H1 (cell line): ENCODE results near the gene CDK7. TPM values are rescaled to one million over a fixed set of nuclear protein-coding genes. Genes with fewer than 3 reads are reported as not detected.

Source experiments
- CTCF ChIA-PET: fragments of 300-600 bp; sonication (Branson Sonifier 250); formaldehyde crosslinking; loops from one replicate; lab custom pipeline; 2021; ENCODE audit not compliant: partially characterized antibody; lab: Charles Lee
- POLR2A ChIA-PET: fragments of 300-600 bp; sonication (Branson Sonifier 250); formaldehyde crosslinking; loops from one replicate; lab custom pipeline; 2021; ENCODE audit warnings: inconsistent platforms; ENCODE audit not compliant: partially characterized antibody; lab: Charles Lee
- DNase-seq, 2 experiments: peaks; one replicate each; pipeline versions ENCODE4 v3.0.0 to v3.0.0-alpha.2; 2010 to 2022; ENCODE audit warnings: low spot score in 2 of 2, low read depth in 1 of 2, mixed read lengths in 1 of 2
- FAIRE-seq: peaks from 2 replicates; lab custom pipeline; 2011; peaks lifted over from hg19 to GRCh38; lab: Jason Lieb, UNC
- H2AFZ ChIP-seq: 2 replicates; pipeline ENCODE4 v1.8.1; 2012; ENCODE audit warnings: low read length, inconsistent platforms
- H2AK5ac ChIP-seq: 2 replicates; pipeline ENCODE4 v1.6.1; 2013; ENCODE audit warnings: low read depth, low read length
- H2BK120ac ChIP-seq: replicated peaks from 2 replicates; pipeline ENCODE3; 2013; ENCODE audit warnings: low read depth, low read length, inconsistent platforms
- H2BK12ac ChIP-seq: 2 replicates; pipeline ENCODE4 v1.6.1; 2013; ENCODE audit warnings: low read depth, low read length
- H2BK15ac ChIP-seq: 2 replicates; pipeline ENCODE4 v1.6.1; 2013; ENCODE audit warnings: low read length
- H2BK20ac ChIP-seq: 2 replicates; pipeline ENCODE4 v1.6.1; 2013; ENCODE audit warnings: low read length
- H2BK5ac ChIP-seq: 2 replicates; pipeline ENCODE4 v1.6.1; 2013; ENCODE audit warnings: low read depth, low read length
- H3K14ac ChIP-seq: 2 replicates; pipeline ENCODE4 v1.6.1; 2013; ENCODE audit warnings: inconsistent platforms; ENCODE audit not compliant: insufficient read length
- H3K18ac ChIP-seq: 2 replicates; pipeline ENCODE4 v1.6.1; 2013; ENCODE audit warnings: low read length; ENCODE audit errors: extremely low read depth
- H3K23ac ChIP-seq: 2 replicates; pipeline ENCODE4 v1.6.1; 2013; ENCODE audit warnings: inconsistent platforms; ENCODE audit not compliant: insufficient read length
- H3K23me2 ChIP-seq: 2 replicates; pipeline ENCODE4 v1.6.1; 2013; ENCODE audit warnings: low read depth, low read length
- H3K27ac ChIP-seq: 2 replicates; pipeline ENCODE4 v1.6.1; 2011; ENCODE audit warnings: low read depth, low read length, inconsistent platforms
- H3K27me3 ChIP-seq, 4 experiments: replicated peaks in 1 of 4; 1 replicate in 1 of 4; 2 replicates in 3 of 4; pipeline versions ENCODE4 v1.6.1 to v1.8.1; 2011 to 2013; ENCODE audit warnings: low read length in 3 of 4, mild to moderate bottlenecking in 3 of 4, inconsistent platforms in 2 of 4, mixed read lengths in 2 of 4, moderate library complexity in 1 of 4; ENCODE audit not compliant: control insufficient read depth in 3 of 4, insufficient read depth in 3 of 4; ENCODE audit errors: extremely low read depth in 1 of 4
- H3K36me3 ChIP-seq, 4 experiments: 2 replicates each; pipeline versions ENCODE4 v1.6.1 to v1.8.1; 2011 to 2013; ENCODE audit warnings: mild to moderate bottlenecking in 4 of 4, low read length in 3 of 4, moderate library complexity in 2 of 4, control low read depth in 1 of 4, inconsistent platforms in 1 of 4; ENCODE audit not compliant: insufficient read depth in 4 of 4, control insufficient read depth in 2 of 4
- H3K4ac ChIP-seq: replicated peaks from 2 replicates; pipeline ENCODE3; 2013; ENCODE audit warnings: low read length, low read depth, mixed read lengths, inconsistent platforms; ENCODE audit not compliant: insufficient read length
- H3K4me1 ChIP-seq, 4 experiments: replicated peaks in 1 of 4; 1 replicate in 1 of 4; 2 replicates in 3 of 4; pipeline versions ENCODE4 v1.6.1 to v1.8.1; 2011 to 2013; ENCODE audit warnings: low read length in 3 of 4, inconsistent platforms in 2 of 4, mixed read lengths in 1 of 4; ENCODE audit not compliant: insufficient read depth in 4 of 4, control insufficient read depth in 3 of 4
- H3K4me2 ChIP-seq, 2 experiments: 2 replicates each; pipeline versions ENCODE4 v1.6.1 to v1.8.1; 2011 to 2013; ENCODE audit warnings: low read depth in 2 of 2, low read length in 2 of 2, control low read depth in 1 of 2, inconsistent platforms in 1 of 2, mild to moderate bottlenecking in 1 of 2; ENCODE audit not compliant: insufficient read depth in 1 of 2
- H3K4me3 ChIP-seq, 4 experiments: fragments of 200-600, 300-600 bp in 1 of 4; sonication (generic), shearing (Covaris generic), sonication (Bioruptor Twin) in 1 of 4; 2 replicates each; pipeline versions ENCODE4 v1.5.1 to v1.8.1; 2011 to 2016; ENCODE audit warnings: low read length in 4 of 4, low read depth in 3 of 4, control low read depth in 2 of 4, inconsistent platforms in 2 of 4, mild to moderate bottlenecking in 2 of 4, mixed read lengths in 1 of 4, moderate library complexity in 1 of 4; ENCODE audit not compliant: insufficient read depth in 2 of 4; ENCODE audit errors: extremely low read depth in 1 of 4
- H3K56ac ChIP-seq: replicated peaks from 2 replicates; pipeline ENCODE3; 2013; ENCODE audit warnings: low read depth, mild to moderate bottlenecking, mixed read lengths, low read length, inconsistent platforms; ENCODE audit not compliant: insufficient read length
- H3K79me1 ChIP-seq: 2 replicates; pipeline ENCODE4 v1.6.1; 2013; ENCODE audit warnings: low read depth, low read length, control low read depth
- H3K79me2 ChIP-seq, 2 experiments: 2 replicates each; pipeline versions ENCODE4 v1.6.1 to v1.8.1; 2012 to 2013; ENCODE audit warnings: low read length in 2 of 2, mild to moderate bottlenecking in 2 of 2, inconsistent platforms in 1 of 2; ENCODE audit not compliant: insufficient read depth in 2 of 2, control insufficient read depth in 1 of 2
- H3K9ac ChIP-seq, 4 experiments: replicated peaks in 1 of 4; 1 replicate in 1 of 4; 2 replicates in 3 of 4; pipeline versions ENCODE4 v1.6.1 to v1.8.1; 2011 to 2013; ENCODE audit warnings: low read depth in 3 of 4, low read length in 3 of 4, control low read depth in 2 of 4, mild to moderate bottlenecking in 2 of 4, moderate library complexity in 2 of 4, inconsistent platforms in 1 of 4; ENCODE audit errors: extremely low read depth in 1 of 4
- H3K9me3 ChIP-seq, 2 experiments: 2 replicates each; pipeline versions ENCODE4 v1.6.1 to v1.8.1; 2012 to 2013; ENCODE audit warnings: mild to moderate bottlenecking in 2 of 2, moderate library complexity in 2 of 2, control low read depth in 1 of 2, inconsistent platforms in 1 of 2, low read depth in 1 of 2, low read length in 1 of 2, mixed read lengths in 1 of 2; ENCODE audit not compliant: insufficient read depth in 2 of 2
- H4K20me1 ChIP-seq, 2 experiments: replicated peaks in 1 of 2; 2 replicates each; pipeline versions ENCODE3 to v1.8.1; 2011 to 2013; ENCODE audit warnings: inconsistent platforms in 2 of 2, low read length in 2 of 2, mild to moderate bottlenecking in 1 of 2; ENCODE audit not compliant: insufficient read depth in 2 of 2, control insufficient read depth in 1 of 2
- H4K5ac ChIP-seq: 2 replicates; pipeline ENCODE4 v1.6.1; 2013; ENCODE audit warnings: low read length, low read depth, mixed read lengths, inconsistent platforms; ENCODE audit not compliant: insufficient read length
- H4K8ac ChIP-seq: 2 replicates; pipeline ENCODE4 v1.8.0; 2013; ENCODE audit warnings: mild to moderate bottlenecking, moderate library complexity, low read length, inconsistent platforms; ENCODE audit not compliant: insufficient read depth; ENCODE audit errors: extremely low read depth
- H4K91ac ChIP-seq: replicated peaks from 2 replicates; pipeline ENCODE3; 2013; ENCODE audit warnings: low read length, mixed read lengths, inconsistent platforms; ENCODE audit not compliant: insufficient read length
- CBX8 ChIP-seq: fragments of 300-800, 300-1000 bp; sonication (generic); IDR thresholded peaks from 2 replicates; pipeline ENCODE4 v1.7.1; 2016; ENCODE audit warnings: low read depth, low read length, borderline replicate concordance
- POLR2A ChIP-seq, 2 experiments: IDR thresholded peaks; 1 replicate in 1 of 2; 2 replicates in 1 of 2; pipeline ENCODE4 v1.6.1; 2011; ENCODE audit warnings: low read depth in 2 of 2, low read length in 2 of 2, mild to moderate bottlenecking in 2 of 2; ENCODE audit errors: control extremely low read depth in 1 of 2
- POU5F1 ChIP-seq: IDR thresholded peaks from 2 replicates; pipeline ENCODE4 v1.6.1; 2011; ENCODE audit warnings: low read depth, mild to moderate bottlenecking, low read length, moderate library complexity
- SIN3A ChIP-seq, 2 experiments: IDR thresholded peaks in 1 of 2; conservative IDR thresholded peaks in 1 of 2; 2 replicates each; pipeline ENCODE4 v1.6.1; 2011 to 2012; ENCODE audit warnings: low read length in 2 of 2, improper control_type of control experiment in 1 of 2, low read depth in 1 of 2, mild to moderate bottlenecking in 1 of 2
- SIRT6 ChIP-seq: IDR thresholded peaks from one replicate; pipeline ENCODE4 v1.7.1; 2012; ENCODE audit warnings: low read length, inconsistent platforms
- SIX5 ChIP-seq: IDR thresholded peaks from 2 replicates; pipeline ENCODE4 v1.6.1; 2011; ENCODE audit warnings: mild to moderate bottlenecking, low read depth, low read length
- SUZ12 ChIP-seq: fragments of 200-600 bp; sonication (generic); IDR thresholded peaks from 2 replicates; pipeline ENCODE4 v1.6.1; 2012; ENCODE audit warnings: mild to moderate bottlenecking, inconsistent platforms, low read length, moderate library complexity, mixed read lengths
- TAF7 ChIP-seq: optimal IDR thresholded peaks from 2 replicates; pipeline ENCODE3; 2011; ENCODE audit warnings: low read depth, mild to moderate bottlenecking, inconsistent platforms, low read length, moderate library complexity, borderline replicate concordance
- YY1 ChIP-seq: IDR thresholded peaks from 2 replicates; pipeline ENCODE4 v1.6.1; 2011; ENCODE audit warnings: low read depth, mild to moderate bottlenecking, low read length
- WGBS, 2 experiments: shearing (Covaris generic) in 1 of 2; methylation state at CpG; one replicate each; pipeline versions ENCODE4 v1.1.6 to v1.1.7; 2013 to 2015; ENCODE audit warnings: low lambda C conversion rate in 2 of 2, mixed read lengths in 2 of 2, inconsistent platforms in 1 of 2, low coverage in 1 of 2, missing lambda C conversion rate in 1 of 2; ENCODE audit not compliant: insufficient replicate concordance in 2 of 2, insufficient coverage in 1 of 2, insufficient read length in 1 of 2; ENCODE audit errors: extremely low coverage in 1 of 2, missing lambda C conversion rate in 1 of 2; 5-methylcytosine and 5-hydroxymethylcytosine counted together
- polyA plus RNA-seq, 7 experiments: library from polyadenylated mRNA; depleted of rRNA in 3 of 7; stranded (reverse) in 5 of 7; unstranded in 2 of 7; fragments of >200 nt in 5 of 7; fragments of 200-250 nt in 2 of 7; gene quantifications; 1 replicate in 5 of 7; 2 replicates in 1 of 7; 4 replicates in 1 of 7; pipeline versions ENCODE4 v1.2.1 to v1.2.3, GENCODE V29; 2011 to 2013; ENCODE audit warnings: missing spikeins in 2 of 7, mixed read lengths in 2 of 7
- total RNA-seq: library from RNA; stranded (reverse); fragmentation: NEBNext Ultra II Directional; extraction: Animal tissue kit (Norgen Biotek cat#: 25700); gene quantifications from 2 replicates; pipeline ENCODE4 v1.2.1, GENCODE V29; 2021
- TF ChIP-seq, protein P1 (sequence below): IDR thresholded peaks from 2 replicates; pipeline ENCODE4 v1.6.1; 2012; ENCODE audit warnings: inconsistent platforms

Gene CDK7
- total and polyA plus RNA-seq, 2 of the 8 experiments (the other 6 are each of a cell fraction or from before 2014, with no cell fraction given): 39.9 to 63.4 TPM

DNA sequence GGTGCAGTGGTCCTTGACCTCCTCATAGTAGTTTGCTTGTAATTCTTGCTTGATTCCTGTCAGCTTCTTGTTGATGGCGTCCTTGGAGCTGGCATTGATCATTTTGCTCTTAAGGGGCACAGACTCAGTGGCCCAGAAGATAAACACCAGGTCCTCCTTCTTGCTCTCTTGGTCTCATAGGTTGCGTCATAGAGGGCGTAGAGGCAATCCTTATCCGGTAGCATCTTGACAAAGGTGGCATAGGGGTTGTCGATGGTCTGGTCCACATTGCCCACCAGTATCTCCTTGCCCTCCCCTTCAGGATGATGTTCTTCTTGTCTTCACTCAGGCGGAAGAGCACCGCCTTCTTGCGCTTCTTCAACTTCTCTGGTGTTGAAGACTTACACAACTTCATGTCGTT is 78.7 kb downstream of the CDK7 start:
- Histone ChIP-seq H3K79me1 (no peaks in the 10 kb centered on the region), H3K9me3 (0 out of 4 replicates have a peak, but pooled peaks cover 0 to 4% of the 10 kb centered on the region in 2 experiments), H3K27me3 (no peaks in the 10 kb centered on the region), H2BK120ac (no peak overlapping the region), H3K79me2 (no peaks in the 10 kb centered on the region), H2BK5ac (no peak overlapping the region), H4K91ac (no peak overlapping the region), H3K4me2 (no peak overlapping the region), H4K5ac (no peak overlapping the region), H3K27ac (no peak overlapping the region), H3K18ac (no peak overlapping the region), H3K14ac (no peak overlapping the region), H3K9ac (no peak overlapping the region), H3K23me2 (no peaks in the 10 kb centered on the region), H4K8ac (no peak overlapping the region), H2BK12ac (no peak overlapping the region), H3K4me1 (no peaks in the 10 kb centered on the region), H3K4ac (no peak overlapping the region), H3K56ac (no peak overlapping the region), H3K4me3 (no peak overlapping the region), H4K20me1 (no peaks in the 10 kb centered on the region), H3K23ac (no peak overlapping the region), H2AFZ (no peak overlapping the region), H3K36me3 (peaks cover 0 to 3% (median 0%) of the 10 kb centered on the region in 4 experiments; a peak in 1 of 8 replicates), H2AK5ac (no peak overlapping the region), H2BK20ac (no peak overlapping the region), H2BK15ac (no peak overlapping the region)
- DNase-seq (no peak), FAIRE-seq (no peak)
- ChIA-PET POLR2A (interaction anchor here (0.9 kb wide), 1 partner anchor 36 kb away, joined by 4 read pairs; no protein-coding TSS in a partner anchor), CTCF (interaction anchor here (1.7 kb wide), 1 partner anchor 26 kb away, joined by 3 read pairs; no protein-coding TSS in a partner anchor)
- WGBS, 2 experiments: 90% methylated on average over 9 of the region's 9 CpGs; no CpG with 5 or more reads in 1 of the 2 experiments
- TF ChIP-seq SIN3A (conservative IDR thresholded peaks at IDR 0.05 in 1 of 2, IDR thresholded peaks at IDR 0.05 in 1 of 2; ENCODE audit: low read depth in 1 of 2, low read length in 2 of 2): no peak
- TF ChIP-seq POU5F1: no peak
- no peak for TF ChIP-seq SIRT6
- no peak for TF ChIP-seq TAF7
- no peak for TF ChIP-seq CBX8
- no peak for TF ChIP-seq SIX5
- TF ChIP-seq, protein P1, sequence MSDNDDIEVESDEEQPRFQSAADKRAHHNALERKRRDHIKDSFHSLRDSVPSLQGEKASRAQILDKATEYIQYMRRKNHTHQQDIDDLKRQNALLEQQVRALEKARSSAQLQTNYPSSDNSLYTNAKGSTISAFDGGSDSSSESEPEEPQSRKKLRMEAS: no peak
- no peak for TF ChIP-seq SUZ12
- no peak for TF ChIP-seq YY1
- TF ChIP-seq POLR2A (IDR thresholded peaks at IDR 0.05; ENCODE audit: control extremely low read depth in 1 of 2, low read depth in 2 of 2, low read length in 2 of 2): no peak
